Prostate gland (tissue), 2 donors: ENCODE results near the gene CDC14A.

Experiments
- POLR2A ChIP-seq: fragments of 450-650 bp; IDR thresholded peaks from one replicate; pipeline ENCODE4 v1.6.1; 2016; ENCODE audit warnings: antibody characterized with exemption, mild to moderate bottlenecking
- POLR2AphosphoS5 ChIP-seq: sonication (generic); formaldehyde crosslinking; IDR thresholded peaks from one replicate; pipeline ENCODE4 v1.6.1; 2017; ENCODE audit warnings: antibody characterized with exemption
- TF ChIP-seq, protein P1 (sequence below), 4 experiments: fragments of 200-600 bp in 2 of 4; fragments of 450-650 bp in 2 of 4; sonication (generic) in 2 of 4; IDR thresholded peaks; 1 replicate in 3 of 4; 2 replicates in 1 of 4; pipeline ENCODE4 v1.5.1; 2016 to 2019; ENCODE audit warnings: antibody characterized with exemption in 4 of 4, mild to moderate bottlenecking in 2 of 4, moderate library complexity in 2 of 4

DNA sequence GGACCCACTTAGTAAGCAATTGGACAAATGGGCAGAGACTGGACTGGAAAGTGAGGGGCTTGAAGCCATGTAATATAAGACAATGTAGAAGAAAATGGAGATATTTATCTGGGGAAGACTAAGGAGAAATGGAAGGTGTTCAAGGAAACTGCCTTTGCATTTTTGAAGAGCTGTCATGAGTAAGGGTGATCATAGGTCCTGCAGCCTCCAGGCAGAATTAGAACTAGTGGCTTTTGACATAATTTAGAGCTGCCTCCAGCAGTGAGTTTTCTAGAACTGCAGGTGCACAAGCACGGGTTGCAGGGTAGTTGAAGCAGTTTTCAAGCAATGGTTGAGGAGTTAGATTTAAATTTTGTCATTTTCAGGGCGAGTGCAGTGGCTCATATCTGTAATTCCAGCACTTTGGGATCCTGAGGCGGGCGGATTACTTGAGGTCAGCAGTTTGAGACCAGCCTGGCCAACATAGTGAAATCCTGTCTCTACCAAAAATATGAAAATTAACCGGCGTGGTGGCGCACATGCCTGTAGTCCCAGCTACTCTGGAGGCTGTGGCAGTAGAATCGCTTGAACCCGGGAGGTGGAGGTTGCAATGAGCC, 3.7 kb upstream of the CDC14A start:
- TF ChIP-seq, protein P1, sequence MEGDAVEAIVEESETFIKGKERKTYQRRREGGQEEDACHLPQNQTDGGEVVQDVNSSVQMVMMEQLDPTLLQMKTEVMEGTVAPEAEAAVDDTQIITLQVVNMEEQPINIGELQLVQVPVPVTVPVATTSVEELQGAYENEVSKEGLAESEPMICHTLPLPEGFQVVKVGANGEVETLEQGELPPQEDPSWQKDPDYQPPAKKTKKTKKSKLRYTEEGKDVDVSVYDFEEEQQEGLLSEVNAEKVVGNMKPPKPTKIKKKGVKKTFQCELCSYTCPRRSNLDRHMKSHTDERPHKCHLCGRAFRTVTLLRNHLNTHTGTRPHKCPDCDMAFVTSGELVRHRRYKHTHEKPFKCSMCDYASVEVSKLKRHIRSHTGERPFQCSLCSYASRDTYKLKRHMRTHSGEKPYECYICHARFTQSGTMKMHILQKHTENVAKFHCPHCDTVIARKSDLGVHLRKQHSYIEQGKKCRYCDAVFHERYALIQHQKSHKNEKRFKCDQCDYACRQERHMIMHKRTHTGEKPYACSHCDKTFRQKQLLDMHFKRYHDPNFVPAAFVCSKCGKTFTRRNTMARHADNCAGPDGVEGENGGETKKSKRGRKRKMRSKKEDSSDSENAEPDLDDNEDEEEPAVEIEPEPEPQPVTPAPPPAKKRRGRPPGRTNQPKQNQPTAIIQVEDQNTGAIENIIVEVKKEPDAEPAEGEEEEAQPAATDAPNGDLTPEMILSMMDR (IDR thresholded peaks at IDR 0.05): no peak
- TF ChIP-seq POLR2AphosphoS5 (no peak), POLR2A (no peak)
